Myocyte (in vitro differentiated cells): ENCODE results near the gene AKR1D1. TPM values are rescaled to one million over a fixed set of nuclear protein-coding genes. Genes with fewer than 3 reads are reported as not detected.
"Not testable (repeated sequence)": the region's sequence is repeated elsewhere in the genome, so short reads cannot be mapped to it uniquely, and the experiment has no call there.

Experiments used
- DNase-seq: peaks from one replicate; pipeline ENCODE4 v3.0.0-alpha.2; 2012; ENCODE audit warnings: low read depth
- total RNA-seq: library from RNA; depleted of rRNA; stranded (reverse); fragments of >200 nt; gene quantifications from 2 replicates; pipeline ENCODE4 v1.2.3, GENCODE V29; 2014

The AKR1D1 gene
- total RNA-seq, 1 donor from 2014 or later, result not detected

DNA sequence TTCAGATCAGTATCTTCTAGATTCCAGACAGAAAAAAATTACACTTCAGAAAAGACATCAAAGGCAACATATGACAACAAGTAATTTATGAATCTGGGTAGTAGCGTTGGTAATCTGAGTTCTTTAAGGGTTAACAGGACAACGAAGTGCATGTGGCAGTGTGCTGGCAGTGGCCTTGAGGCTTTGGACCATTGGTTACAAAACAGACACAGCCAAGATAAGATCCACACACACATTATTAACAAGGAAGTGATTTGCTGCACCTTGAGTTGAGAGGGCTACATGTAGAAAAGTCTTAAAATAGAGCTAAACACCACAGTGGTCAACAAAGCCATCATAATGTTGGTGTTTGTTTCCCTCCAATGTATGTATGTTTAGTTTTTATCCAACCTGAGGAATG lies 40.6 kb downstream of the AKR1D1 start:
- no peak for DNase-seq

DNA sequence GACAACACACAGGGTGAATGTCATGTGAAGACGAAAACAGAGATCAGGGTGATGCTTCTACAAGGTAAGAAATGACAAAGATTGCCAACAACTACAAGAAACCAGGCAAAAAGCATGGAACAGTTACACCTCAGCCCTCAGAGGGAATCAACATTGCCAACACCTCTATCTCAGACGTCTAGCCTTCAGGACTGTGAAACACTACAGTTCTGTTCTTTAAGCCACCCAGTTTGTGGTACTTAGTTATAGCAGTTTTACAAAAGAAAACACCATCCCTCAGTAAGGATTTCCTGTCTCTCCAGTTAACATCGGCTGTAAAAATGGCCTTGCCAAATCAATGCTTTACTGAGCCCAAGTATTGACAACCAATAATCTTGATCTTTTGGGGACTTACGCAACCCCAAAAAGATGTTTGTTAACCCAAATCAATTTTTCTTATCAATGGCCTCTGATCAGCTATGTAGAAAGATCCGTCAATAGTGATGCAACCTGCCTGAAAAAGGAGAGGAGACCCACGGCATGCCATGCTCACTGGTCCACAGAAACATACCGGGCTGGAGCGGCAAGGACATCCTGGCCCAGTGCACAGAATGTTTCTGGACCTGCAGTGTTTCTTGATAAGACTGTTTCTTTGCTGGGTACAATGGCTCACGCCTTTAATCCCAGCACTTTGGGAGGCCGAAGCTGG lies 44.0 kb downstream of the AKR1D1 start:
- no peak for DNase-seq

DNA sequence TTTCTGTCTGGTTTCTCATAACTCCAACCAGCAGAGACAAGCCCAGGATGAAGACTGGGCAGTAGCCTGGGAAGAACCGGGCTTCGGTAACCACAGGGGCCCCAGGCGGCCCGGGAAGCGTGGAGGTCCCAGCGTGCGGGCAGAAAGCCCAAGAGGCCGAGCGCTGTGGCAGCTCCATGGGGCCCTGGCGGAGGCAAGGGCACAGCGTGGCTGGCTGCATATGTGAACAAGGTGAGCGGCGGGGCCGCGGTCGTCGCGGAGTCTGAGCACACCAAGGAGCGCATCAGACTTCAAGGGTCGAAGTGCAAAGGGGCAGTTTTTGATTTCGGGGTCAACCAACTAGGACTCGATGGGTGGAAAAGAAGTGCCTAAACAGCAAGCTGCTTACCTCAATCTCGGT lies 45.9 kb downstream of the AKR1D1 start:
- DNase-seq, result no peak

DNA sequence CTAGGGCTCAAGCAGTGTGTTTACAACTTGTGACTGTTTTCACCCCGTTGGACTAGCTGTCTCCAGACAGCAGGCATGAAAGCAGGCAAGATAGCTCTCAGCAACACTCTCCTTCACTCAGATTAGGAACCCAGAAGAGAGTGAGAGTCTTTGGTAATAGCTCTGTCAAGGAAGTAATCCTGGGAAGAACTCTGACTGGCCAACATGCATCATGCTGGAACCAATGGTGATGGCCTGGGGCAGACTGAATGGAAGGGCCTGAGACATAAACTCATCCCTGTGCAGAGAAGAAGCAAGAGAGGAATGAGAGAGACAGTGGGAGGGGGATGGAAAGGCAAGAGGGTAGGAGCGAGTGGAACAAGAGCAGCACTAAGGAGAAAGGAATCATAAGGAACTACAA lies 48.9 kb downstream of the AKR1D1 start:
- peak; percentile 10 for DNase-seq

DNA sequence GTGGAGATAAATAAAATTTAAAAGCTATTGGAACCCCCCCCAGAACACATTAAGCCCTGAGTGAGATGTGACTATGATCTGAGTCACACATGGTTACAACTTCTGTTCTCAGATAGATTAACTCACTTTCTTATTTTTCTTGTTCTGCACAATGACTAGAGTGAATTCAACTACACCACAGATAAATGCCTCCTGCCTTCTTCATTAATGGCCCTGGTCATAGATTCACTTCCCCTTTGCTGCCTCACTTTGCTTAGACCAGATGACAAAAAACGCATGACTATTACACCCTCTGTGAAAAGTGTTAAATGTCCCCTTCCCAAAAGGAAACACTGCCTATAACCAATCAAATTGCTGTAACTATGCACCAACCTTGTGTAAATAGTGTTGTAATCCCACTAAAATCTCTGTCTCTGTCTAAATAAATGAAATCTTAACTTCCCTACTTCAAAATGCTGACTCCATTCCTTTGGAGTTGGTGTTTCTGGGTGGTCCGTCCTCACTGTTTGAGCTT lies 49.4 kb downstream of the AKR1D1 start:
- DNase-seq, result peak; percentile 14

DNA sequence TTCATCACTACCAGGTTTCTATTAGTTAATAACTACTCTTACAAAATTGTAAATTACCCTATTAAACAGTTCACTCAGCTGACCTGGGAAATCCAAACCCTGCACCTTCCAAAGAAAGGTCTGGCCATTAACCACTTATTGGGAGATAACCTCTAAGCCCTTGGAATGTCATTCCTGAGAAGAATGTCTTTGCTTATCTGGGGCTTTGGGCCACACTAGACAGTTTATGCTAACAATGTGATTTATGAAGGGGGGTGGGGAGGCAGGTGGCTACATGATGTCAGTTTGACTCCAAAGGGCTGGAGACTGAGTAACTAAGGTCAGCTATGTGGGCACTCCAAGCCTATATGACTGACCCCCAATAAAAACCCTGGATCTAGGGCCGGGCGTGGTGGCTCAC lies 50.7 kb downstream of the AKR1D1 start:
- peak; percentile 16 for DNase-seq

DNA sequence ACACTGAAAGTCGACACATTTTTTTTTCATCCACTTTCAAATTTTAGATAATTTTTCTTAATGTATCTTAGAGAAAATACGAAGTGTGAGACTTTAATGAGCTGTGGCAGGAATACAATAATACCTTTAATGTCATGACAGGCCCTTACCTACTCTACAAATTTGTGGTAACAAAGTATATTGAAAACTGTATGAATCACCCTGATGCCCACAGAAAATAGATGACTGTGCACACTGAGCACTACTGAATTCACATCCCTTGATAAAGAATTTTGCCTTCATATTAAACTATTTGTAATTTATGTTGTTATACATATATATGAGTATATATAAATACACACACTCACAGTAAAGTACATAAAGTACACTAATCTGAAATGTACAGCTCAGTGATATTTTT lies 51.7 kb downstream of the AKR1D1 start:
- no peak for DNase-seq

DNA sequence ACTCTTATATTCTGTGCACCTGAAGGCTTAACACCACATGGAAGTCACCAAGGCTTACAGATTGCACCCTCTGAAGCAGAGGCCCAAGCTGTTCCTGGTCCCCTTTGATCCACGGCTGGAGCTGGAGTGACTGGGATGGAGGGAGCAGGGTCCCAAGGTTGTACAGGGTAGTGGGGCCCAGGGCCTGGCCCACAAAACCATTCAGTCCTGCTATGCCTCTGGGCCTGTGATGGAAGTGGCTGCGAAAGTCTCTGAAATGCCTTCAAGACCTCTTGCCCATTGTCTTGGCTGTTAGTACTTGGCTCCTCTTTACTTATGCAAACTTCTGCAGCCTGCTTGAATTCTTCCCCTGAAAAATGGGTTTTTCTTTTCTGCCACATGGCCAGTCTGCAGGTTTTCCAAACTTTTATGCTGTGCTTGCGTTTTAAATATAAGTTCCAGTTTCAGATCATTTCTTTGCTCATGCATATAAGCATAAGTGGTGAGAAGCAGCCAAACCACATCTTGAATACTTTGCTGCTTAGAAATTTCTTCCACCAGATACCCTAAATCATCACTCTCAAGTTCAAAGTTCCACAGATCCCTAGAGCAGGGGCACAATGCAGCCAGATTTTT lies 53.4 kb downstream of the AKR1D1 start:
- DNase-seq, result no peak

DNA sequence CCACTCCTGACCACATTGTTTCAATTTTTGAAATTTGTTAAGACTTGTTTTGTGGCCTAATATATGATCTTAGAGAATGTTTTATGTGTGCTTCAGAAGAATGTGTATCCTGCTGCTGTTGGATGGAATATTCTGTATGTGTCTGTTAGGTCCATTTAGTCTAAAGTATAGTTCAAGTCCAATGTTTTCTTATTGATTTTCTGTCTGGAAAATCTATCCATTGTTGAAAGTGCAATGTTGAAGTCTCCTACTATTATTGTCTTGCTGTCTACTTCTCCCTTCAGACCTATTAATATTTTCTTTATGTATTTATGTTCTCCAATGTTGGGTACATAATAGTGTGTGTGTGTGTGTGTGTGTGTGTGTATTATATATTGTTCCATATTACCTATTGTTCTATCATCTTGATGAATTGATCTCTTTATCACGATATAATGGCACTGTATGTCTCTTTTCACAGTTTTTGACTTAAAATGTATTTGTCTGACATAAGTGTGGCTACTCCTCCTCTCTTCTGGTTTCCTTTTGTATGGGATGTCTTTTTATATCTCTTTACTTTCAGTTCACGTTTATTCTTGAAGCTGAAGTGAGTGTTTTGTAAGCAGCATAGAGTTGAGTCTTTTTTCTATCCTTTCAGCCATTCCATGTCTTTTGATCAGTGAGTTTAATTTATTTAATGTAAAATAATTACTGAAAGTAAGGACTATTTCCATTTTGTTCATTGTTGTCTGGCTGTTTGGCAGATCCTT lies 61.3 kb downstream of the AKR1D1 start:
- DNase-seq, result no peak

DNA sequence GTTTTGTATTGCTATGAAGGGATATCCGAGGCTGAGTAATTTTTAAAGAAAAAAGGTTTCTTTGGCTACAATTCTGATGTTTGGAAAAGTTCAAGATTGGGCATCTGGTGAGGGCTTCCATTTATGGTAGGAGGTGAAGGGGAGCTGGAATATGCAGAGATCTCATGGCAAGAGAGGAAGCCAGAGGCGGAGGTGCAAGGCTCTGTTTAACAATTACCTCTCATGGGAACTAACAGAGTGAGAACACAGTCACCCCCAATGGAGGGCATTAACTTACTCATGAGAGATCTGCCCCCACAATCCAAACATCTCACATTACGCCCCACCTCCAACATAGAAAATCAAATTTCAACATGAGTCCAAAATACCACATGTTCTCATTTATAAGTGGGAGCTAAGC lies 62.0 kb downstream of the AKR1D1 start:
- no peak for DNase-seq

DNA sequence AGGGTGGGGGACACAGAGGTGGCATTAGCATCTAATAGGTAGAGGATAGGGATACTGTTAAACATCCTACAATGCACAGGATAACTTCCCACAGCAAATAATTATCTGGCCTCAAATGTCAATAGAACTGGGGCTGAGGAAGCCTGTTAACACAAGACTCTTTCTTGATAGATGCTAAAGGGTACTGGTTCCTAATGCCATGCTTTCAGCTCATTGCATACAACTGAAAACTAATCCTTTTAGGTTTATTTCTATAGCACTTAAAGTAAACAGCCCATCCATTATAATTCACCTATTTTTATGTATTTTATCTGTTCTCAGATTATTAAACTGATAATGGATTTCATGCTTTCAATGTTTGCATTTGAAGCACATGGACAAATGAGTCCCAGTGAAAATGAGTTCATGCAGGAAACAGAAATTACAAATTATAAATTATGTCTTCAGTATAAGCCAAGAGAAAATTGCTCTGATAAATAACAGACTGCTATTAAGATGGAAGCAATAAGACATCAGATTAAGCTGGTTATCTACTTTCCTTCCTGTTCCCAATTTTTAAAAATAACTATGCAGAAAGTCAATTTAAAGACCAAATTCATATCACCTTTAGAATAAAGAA lies 66.4 kb downstream of the AKR1D1 start:
- no peak for DNase-seq

DNA sequence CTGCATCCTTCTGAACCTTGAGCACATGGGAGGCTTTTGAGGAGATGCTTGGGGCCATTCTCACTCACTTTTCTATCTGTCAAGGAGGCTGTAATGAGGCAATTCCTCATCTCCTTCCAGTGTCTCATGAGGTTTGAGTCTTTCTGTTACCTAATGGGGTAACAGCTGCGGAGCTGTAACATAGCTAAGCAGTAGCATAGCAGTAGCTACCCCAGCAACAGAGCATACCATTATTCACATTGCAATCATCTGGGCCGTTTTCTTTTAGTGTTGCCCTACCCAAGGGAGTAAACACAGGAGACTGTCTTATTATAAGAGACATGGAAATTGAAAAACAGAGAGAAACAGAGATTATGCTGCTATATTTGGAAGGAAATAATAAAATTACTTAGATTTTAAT lies 68.7 kb downstream of the AKR1D1 start:
- DNase-seq, result no peak

DNA sequence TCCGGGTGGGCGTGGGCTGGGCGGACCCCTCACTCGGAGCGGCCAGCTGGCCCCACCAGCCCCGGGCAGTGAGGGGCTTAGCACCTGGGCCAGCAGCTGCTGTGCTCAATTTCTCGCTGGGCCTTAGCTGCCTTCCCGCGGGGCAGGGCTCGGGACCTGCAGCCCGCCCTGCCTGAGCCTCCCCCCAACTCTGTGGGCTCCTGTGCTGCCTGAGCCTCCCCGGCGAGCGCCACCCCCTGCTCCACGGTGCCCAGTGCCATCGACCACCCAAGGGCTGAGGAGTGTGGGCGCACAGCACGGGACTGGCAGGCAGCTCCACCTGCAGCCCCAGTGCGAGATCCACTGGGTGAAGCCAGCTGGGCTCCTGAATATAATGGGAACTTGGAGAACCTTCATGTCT lies 70.0 kb downstream of the AKR1D1 start:
- DNase-seq, result not testable (repeated sequence)

DNA sequence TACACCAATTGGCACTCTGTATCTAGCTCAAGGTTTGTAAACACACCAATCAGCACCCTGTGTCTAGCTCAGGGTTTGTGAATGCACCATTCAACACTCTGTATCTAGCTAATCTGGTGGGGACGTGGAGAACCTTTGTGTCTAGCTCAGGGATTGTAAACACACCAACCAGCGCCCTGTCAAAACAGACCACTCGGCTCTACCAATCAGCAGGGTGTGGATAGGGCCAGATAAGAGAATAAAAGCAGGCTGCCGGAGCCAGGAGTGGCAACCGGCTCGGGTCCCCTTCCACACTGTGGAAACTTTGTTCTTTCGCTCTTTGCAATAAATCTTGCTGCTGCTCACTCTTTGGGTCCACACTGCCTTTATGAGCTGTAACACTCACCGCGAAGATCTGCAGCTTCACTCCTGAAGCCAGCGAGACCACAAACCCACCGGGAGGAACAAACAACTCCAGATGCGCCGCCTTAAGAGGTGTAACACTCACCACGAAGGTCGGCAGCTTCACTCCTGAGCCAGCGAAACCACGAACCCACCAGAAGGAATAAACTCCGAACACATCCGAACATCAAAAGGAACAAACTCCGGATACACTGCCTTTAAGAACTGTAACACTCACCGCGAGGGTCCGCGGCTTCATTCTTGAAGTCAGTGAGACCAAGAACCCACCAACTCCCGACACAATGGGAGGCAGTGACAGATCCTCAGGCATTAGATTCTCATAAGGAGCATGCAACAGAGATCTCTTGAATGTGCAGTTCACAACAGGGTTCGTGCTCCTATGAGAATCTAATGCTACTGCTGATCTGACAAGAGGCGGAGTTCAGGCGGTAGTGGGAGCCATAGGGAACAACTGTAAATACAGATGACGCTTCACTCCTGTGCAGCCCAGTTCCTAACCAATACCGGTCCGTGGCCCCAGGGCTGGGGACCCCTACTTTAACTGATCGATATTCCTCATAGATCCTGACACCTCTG lies 70.8 kb downstream of the AKR1D1 start:
- not testable (repeated sequence) for DNase-seq

DNA sequence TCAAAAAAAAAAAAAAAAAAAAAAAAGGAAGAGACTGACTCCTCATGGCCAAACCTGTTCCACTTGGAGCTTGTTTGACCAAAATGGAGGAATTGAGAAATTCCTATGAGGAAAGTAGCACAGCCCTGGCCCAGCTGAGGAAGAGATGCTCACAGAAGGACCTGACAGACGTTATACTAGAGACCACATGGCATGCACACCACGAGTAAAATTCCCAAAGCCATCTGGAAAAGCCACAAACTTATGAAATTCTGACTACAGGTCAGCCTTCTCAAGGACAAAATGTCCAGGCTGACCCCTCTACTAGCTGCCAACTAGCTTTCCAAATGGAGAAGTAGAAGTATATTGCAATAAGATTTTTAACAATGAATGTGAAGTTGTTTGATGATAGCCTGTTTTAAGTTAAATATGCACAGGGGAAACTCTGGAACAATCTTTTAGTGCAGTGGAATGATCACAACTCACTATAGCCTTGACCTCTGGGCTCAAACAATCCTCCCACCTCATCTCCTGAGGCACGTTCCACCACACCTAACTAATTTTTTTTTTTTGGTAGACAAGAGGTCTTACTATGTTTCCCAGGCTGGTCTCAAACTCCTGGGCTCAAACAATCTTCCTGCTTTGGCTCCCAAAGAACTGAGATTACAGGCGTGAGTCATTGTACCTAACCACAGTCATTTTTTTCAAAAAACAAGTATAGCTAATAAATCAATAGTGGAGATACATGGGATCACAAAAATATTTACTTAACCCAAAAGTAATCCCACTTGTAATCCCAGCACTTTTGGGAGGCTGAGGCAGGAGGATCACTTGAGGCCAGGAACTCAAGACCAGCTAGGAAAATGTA lies 75.7 kb downstream of the AKR1D1 start:
- DNase-seq, result peak; percentile 6

DNA sequence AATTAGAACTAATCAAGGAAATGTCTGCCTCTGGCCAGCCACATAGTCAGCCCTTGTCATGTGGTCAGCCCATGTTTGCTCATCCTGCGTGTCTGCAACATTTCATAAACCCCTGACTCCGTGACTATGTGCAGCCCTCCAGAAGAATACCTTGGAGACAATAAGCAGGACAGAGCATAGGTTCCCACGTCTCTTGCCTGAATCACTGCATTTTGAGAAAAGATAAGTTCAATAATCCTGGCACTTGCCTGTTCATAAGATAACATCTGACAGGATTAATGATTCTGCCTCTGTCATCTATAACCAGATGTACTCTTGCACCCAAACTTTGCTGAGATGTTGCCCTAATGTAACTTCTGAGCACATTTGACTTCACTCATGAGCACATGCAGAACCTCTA lies 78.4 kb downstream of the AKR1D1 start:
- no peak for DNase-seq

DNA sequence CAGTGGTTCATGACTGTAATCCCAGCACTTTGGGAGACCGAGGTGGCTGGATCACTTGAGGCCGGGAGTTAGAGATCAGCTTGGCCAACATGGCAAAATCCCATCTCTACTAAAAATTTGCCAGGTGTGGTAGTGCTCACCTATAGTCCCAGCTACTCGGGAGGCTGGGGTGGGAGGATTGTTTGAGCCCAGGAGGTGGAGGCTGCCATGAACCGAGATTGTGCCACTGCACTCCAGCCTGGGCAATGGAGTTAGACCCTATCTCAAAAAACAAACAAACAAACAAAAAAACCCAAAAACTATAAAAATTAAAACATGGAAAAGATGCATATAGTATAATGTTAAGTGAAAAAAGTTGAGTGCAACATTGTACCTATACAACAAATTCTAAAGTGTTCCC lies 81.4 kb downstream of the AKR1D1 start:
- no peak for DNase-seq

DNA sequence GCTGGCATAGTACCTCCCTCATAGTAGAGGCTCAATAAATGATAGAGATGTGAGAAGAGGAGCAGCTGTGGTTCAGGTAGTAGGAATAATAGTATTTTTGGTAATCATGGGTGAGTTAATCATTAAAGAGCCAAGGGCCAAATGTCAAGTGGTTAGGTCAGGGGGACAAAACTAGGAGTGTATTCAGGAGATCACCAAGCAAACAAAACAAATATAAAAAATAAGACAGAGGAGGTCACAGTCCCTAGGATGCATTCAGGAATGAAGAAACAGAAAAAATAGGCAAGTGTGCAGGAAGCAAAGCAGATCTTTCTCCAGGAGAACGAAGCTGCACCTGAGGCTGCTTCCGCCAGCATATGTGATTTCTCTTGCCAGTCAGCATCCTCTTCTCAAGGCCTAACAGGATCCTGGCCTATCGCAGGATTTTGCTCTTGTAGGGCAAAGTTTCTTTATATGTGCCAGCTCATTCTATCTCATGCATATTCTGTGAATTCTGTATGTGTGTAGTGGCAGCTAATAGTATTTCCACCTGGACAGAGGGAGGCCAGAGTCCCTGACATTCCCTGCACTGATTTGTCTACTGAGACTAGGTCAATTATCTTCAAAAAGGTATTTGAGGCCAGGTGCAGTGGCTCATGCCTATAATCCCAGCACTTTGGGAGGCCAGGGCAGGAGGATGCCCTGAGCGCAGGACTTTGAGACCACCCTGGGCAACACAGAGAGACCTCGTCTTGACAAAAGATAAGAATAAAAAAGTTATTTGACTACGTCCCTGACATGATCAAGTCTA lies 82.7 kb downstream of the AKR1D1 start:
- no peak for DNase-seq

DNA sequence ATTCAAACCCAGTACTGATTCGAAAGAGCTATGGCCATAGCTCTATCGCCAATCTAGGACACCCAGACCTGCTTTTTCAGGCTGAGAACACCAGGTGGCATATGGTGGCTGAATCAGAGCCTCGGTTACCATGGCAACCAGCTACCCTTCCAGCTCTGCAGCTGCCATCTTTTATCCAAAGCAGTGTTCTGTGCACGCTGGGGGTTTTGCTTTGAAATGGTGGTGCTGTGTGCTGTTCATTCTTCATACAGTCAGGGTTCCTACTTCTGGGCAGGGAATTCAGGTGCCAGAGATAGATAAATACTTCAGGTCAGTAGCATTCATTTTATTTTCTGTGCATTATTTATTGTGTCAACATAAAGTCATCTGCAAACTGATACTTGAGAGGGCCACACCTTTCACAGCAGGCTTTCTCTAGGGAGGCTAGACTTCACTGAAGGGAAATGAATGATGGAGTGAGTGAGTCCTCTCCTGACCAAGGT lies 85.4 kb downstream of the AKR1D1 start:
- peak; percentile 95 for DNase-seq
